Measurements from ENCODE around the gene PRKN.

The PRKN gene

GRCh38 chr6:161716176-161716575 is 1011.4 kb downstream of the PRKN start:
- TF ChIP-seq CTCF (IDR thresholded peaks at IDR 0.05; ENCODE audit: low read depth, low read length): no peak

GRCh38 chr6:161711938-161712337 is 1015.6 kb downstream of the PRKN start:
- no peak overlapping the region for H3K4me3 ChIP-seq (ENCODE audit: low read depth, low read length)
- TF ChIP-seq CTCF (IDR thresholded peaks at IDR 0.05; ENCODE audit: low read depth, low read length): no peak

More at GRCh38 chr6:161716176-161716575, 1011.4 kb downstream of the PRKN start:
- no peak overlapping the region for H3K4me3 ChIP-seq (ENCODE audit: low read depth, low read length)

GRCh38 chr6:161711515-161711914 is 1016.1 kb downstream of the PRKN start:
- TF ChIP-seq CTCF (IDR thresholded peaks at IDR 0.05; ENCODE audit: low read depth, low read length): no peak
- no peak overlapping the region for H3K4me3 ChIP-seq (ENCODE audit: low read depth, low read length)

GRCh38 chr6:161710698-161711097 is 1016.9 kb downstream of the PRKN start:
- no peak for TF ChIP-seq CTCF (IDR thresholded peaks at IDR 0.05; ENCODE audit: low read depth, low read length)
- no peak overlapping the region for H3K4me3 ChIP-seq (ENCODE audit: low read depth, low read length)

GRCh38 chr6:161701056-161701455 is 1026.5 kb downstream of the PRKN start:
- no peak overlapping the region for H3K4me3 ChIP-seq (ENCODE audit: low read depth, low read length)
- no peak for TF ChIP-seq CTCF (IDR thresholded peaks at IDR 0.05; ENCODE audit: low read depth, low read length)

GRCh38 chr6:161696801-161697200 is 1030.8 kb downstream of the PRKN start:
- no peak for TF ChIP-seq CTCF (IDR thresholded peaks at IDR 0.05; ENCODE audit: low read depth, low read length)
- H3K4me3 ChIP-seq (ENCODE audit: low read depth, low read length): no peak overlapping the region

- TF ChIP-seq CTCF (IDR thresholded peaks at IDR 0.05; ENCODE audit: low read depth, low read length): no peak
These were observed 1032.6 kb downstream of the PRKN start for GRCh38 chr6:161694995-161695394.

More at GRCh38 chr6:161694995-161695394, 1032.6 kb downstream of the PRKN start:
- H3K4me3 ChIP-seq (ENCODE audit: low read depth, low read length): no peak overlapping the region

All from WI38 (cell line).